ENCODE measurements around the gene CFAP69. TPM values are rescaled to one million over a fixed set of nuclear protein-coding genes. Genes with fewer than 3 reads are reported as not detected.

Gene CFAP69
- total and polyA plus RNA-seq, 2 of the 8 experiments (the other 6 are each of a cell fraction or from before 2014, with no cell fraction given) = 1.00 to 3.8 TPM

- Histone ChIP-seq H3K23me2 (ENCODE audit: low read depth, low read length) (no peaks in the 10 kb centered on the region), H2BK15ac (ENCODE audit: low read length) (no peak overlapping the region), H3K79me1 (ENCODE audit: low read depth, low read length) (no peaks in the 10 kb centered on the region), H4K20me1 (replicated peaks in 1 of 2; ENCODE audit: control insufficient read depth in 1 of 2, insufficient read depth in 2 of 2, low read length in 2 of 2) (no peaks in the 10 kb centered on the region), H2AFZ (ENCODE audit: low read length) (no peak overlapping the region), H3K56ac (replicated peaks; ENCODE audit: insufficient read length, low read depth, low read length) (no peak overlapping the region), H3K23ac (ENCODE audit: insufficient read length) (no peak overlapping the region), H4K91ac (replicated peaks; ENCODE audit: insufficient read length, low read length) (no peak overlapping the region), H3K4me1 (replicated peaks in 1 of 4; ENCODE audit: control insufficient read depth in 3 of 4, insufficient read depth in 4 of 4, low read length in 3 of 4) (no peaks in the 10 kb centered on the region), H3K18ac (ENCODE audit: extremely low read depth, low read length) (no peak overlapping the region), H3K4me3 (ENCODE audit: extremely low read depth in 1 of 4, insufficient read depth in 2 of 4, low read depth in 3 of 4, low read length in 4 of 4) (no peak overlapping the region), H2BK12ac (ENCODE audit: low read depth, low read length) (no peak overlapping the region), H2BK5ac (ENCODE audit: low read depth, low read length) (no peak overlapping the region), H2AK5ac (ENCODE audit: low read depth, low read length) (no peak overlapping the region), H4K5ac (ENCODE audit: insufficient read length, low read depth, low read length) (no peak overlapping the region), H2BK20ac (ENCODE audit: low read length) (no peak overlapping the region), H3K79me2 (ENCODE audit: control insufficient read depth in 1 of 2, insufficient read depth in 2 of 2, low read length in 2 of 2) (no peaks in the 10 kb centered on the region), H3K9me3 (ENCODE audit: insufficient read depth in 2 of 2, low read depth in 1 of 2, low read length in 1 of 2) (no peaks in the 10 kb centered on the region), H3K36me3 (ENCODE audit: control insufficient read depth in 2 of 4, insufficient read depth in 4 of 4, low read length in 3 of 4) (no peaks in the 10 kb centered on the region), H3K4ac (replicated peaks; ENCODE audit: insufficient read length, low read depth, low read length) (no peak overlapping the region), H2BK120ac (replicated peaks; ENCODE audit: low read depth, low read length) (no peak overlapping the region), H3K14ac (ENCODE audit: insufficient read length) (no peak overlapping the region), H3K27ac (ENCODE audit: low read depth, low read length) (no peak overlapping the region), H3K27me3 (replicated peaks in 1 of 4; ENCODE audit: control insufficient read depth in 3 of 4, extremely low read depth in 1 of 4, insufficient read depth in 3 of 4, low read length in 3 of 4) (no peaks in the 10 kb centered on the region), H3K4me2 (ENCODE audit: insufficient read depth in 1 of 2, low read depth in 2 of 2, low read length in 2 of 2) (no peak overlapping the region), H3K9ac (replicated peaks in 1 of 4; ENCODE audit: extremely low read depth in 1 of 4, low read depth in 3 of 4, low read length in 3 of 4) (no peak overlapping the region), H4K8ac (ENCODE audit: extremely low read depth, insufficient read depth, low read length) (no peak overlapping the region)
- ChIA-PET POLR2A (ENCODE audit: partially characterized antibody) (no interaction called here), CTCF (ENCODE audit: partially characterized antibody) (interaction anchor here (1.0 to 1.3 kb wide), 2 partner anchors 37 to 77 kb away, joined by 3 read pairs; no protein-coding TSS in a partner anchor)
- no peak for DNase-seq (ENCODE audit: low read depth in 1 of 2, low spot score in 2 of 2)
- WGBS, 2 experiments (ENCODE audit: extremely low coverage in 1 of 2, insufficient coverage in 1 of 2, insufficient read length in 1 of 2, insufficient replicate concordance in 2 of 2, low coverage in 1 of 2, low lambda C conversion rate in 2 of 2, missing lambda C conversion rate in 1 of 2) = 83% methylated on average over 1 of the region's 1 CpG; no CpG with 5 or more reads in 1 of the 2 experiments
- FAIRE-seq = no peak
- no peak for TF ChIP-seq HDAC2 (IDR thresholded peaks at IDR 0.05; ENCODE audit: borderline replicate concordance in 1 of 2, low read depth in 2 of 2, low read length in 2 of 2)
- no peak for TF ChIP-seq CTCF (IDR thresholded peaks at IDR 0.05; ENCODE audit: control extremely low read depth in 1 of 3, insufficient read depth in 1 of 3, low read depth in 1 of 3, low read length in 3 of 3)
- TF ChIP-seq HDAC6 (IDR thresholded peaks at IDR 0.05; ENCODE audit: low read depth, low read length) = no peak
- TF ChIP-seq CBX8 (IDR thresholded peaks at IDR 0.05; ENCODE audit: borderline replicate concordance, low read depth, low read length) = no peak
- TF ChIP-seq, protein P1, sequence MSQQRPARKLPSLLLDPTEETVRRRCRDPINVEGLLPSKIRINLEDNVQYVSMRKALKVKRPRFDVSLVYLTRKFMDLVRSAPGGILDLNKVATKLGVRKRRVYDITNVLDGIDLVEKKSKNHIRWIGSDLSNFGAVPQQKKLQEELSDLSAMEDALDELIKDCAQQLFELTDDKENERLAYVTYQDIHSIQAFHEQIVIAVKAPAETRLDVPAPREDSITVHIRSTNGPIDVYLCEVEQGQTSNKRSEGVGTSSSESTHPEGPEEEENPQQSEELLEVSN (IDR thresholded peaks at IDR 0.05) = no peak
- TF ChIP-seq SIX5 (IDR thresholded peaks at IDR 0.05; ENCODE audit: low read depth, low read length) = no peak
- no peak for TF ChIP-seq TAF7 (optimal IDR thresholded peaks at IDR 0.05; ENCODE audit: borderline replicate concordance, low read depth, low read length)
- TF ChIP-seq KDM1A (IDR thresholded peaks at IDR 0.05; ENCODE audit: borderline replicate concordance, low read length) = no peak
- no peak for TF ChIP-seq NANOG (IDR thresholded peaks at IDR 0.05; ENCODE audit: insufficient read depth, low read depth, low read length, poor library complexity, severe bottlenecking)
- no peak for TF ChIP-seq NRF1 (IDR thresholded peaks at IDR 0.05; ENCODE audit: low read depth, low read length)
Observed at GRCh38 chr7:90269163-90269562, 24.2 kb downstream of the CFAP69 start.
